GM12878 (cell line): ENCODE results near the gene CHRNA9. TPM values are rescaled to one million over a fixed set of nuclear protein-coding genes. Genes with fewer than 3 reads are reported as not detected.

ENCODE experiments used
- ATAC-seq: fragments of 200-7000 bp; cut with Tn5 transposase; 3 replicates; pipeline ENCODE4 v1.9.1; 2020; ENCODE audit warnings: mild to moderate bottlenecking, moderate library complexity
- BruUV-seq: library from RNA; stranded (reverse); fragments of 400-500 nt; replicated peaks from 2 replicates; lab custom pipeline; 2021; lab: Mats Ljungman, UMichigan
- CTCF ChIA-PET: fragments of 300-600 bp; sonication (Branson Sonifier 250); formaldehyde crosslinking; extraction: SDS; loops from one replicate; lab custom pipeline; 2021; ENCODE audit warnings: inconsistent platforms; lab: Yijun Ruan, JAX
- POLR2A ChIA-PET: fragments of 350-600 bp; formaldehyde crosslinking; extraction: SDS; loops from one replicate; lab custom pipeline; 2021; ENCODE audit warnings: inconsistent platforms; lab: Charles Lee
- RAD21 ChIA-PET: fragments of 300-600 bp; sonication (Branson Sonifier 250); formaldehyde crosslinking; loops from one replicate; lab custom pipeline; 2023; ENCODE audit warnings: antibody characterized with exemption; ENCODE audit not compliant: unreplicated experiment; lab: Charles Lee
- SMC1A ChIA-PET: fragments of 300-600 bp; sonication (Branson Sonifier 250); formaldehyde crosslinking; loops from one replicate; lab custom pipeline; 2023; ENCODE audit not compliant: unreplicated experiment, uncharacterized antibody; lab: Charles Lee
- DNase-seq: peaks from one replicate; pipeline ENCODE4 v3.0.0-alpha.2; 2011; ENCODE audit warnings: low read depth, low spot score
- FAIRE-seq: peaks from 3 replicates; lab custom pipeline; 2011; peaks lifted over from hg19 to GRCh38; lab: Jason Lieb, UNC
- H2AFZ ChIP-seq: 2 replicates; pipeline ENCODE4 v1.6.0; 2011; ENCODE audit warnings: low read depth, low read length, control low read depth; ENCODE audit not compliant: control insufficient read depth
- H3K27ac ChIP-seq: 2 replicates; pipeline ENCODE4 v1.5.1; 2011; ENCODE audit warnings: control low read depth; ENCODE audit not compliant: control insufficient read depth, insufficient read depth
- H3K27me3 ChIP-seq, 2 experiments: replicated peaks in 1 of 2; 2 replicates each; pipeline versions ENCODE4 v1.6.0 to v1.6.1; 2011; ENCODE audit warnings: low read length in 1 of 2; ENCODE audit not compliant: control insufficient read depth in 2 of 2, insufficient read depth in 2 of 2
- H3K36me3 ChIP-seq, 2 experiments: 2 replicates each; pipeline ENCODE4 v1.5.1; 2011; ENCODE audit warnings: low read length in 1 of 2; ENCODE audit not compliant: control insufficient read depth in 2 of 2, insufficient read depth in 2 of 2
- H3K4me1 ChIP-seq: 2 replicates; pipeline ENCODE4 v1.6.1; 2011; ENCODE audit warnings: mild to moderate bottlenecking, low read length, moderate library complexity, mixed read lengths; ENCODE audit not compliant: control insufficient read depth, insufficient read depth
- H3K4me2 ChIP-seq: 2 replicates; pipeline ENCODE4 v1.6.0; 2011; ENCODE audit warnings: control low read depth; ENCODE audit not compliant: control insufficient read depth, insufficient read depth
- H3K4me3 ChIP-seq: fragments of 200-600 bp; sonication (generic); 2 replicates; pipeline ENCODE4 v1.5.1; 2016
- H3K79me2 ChIP-seq: 2 replicates; pipeline ENCODE4 v1.6.0; 2011; ENCODE audit warnings: low read length; ENCODE audit not compliant: control insufficient read depth, insufficient read depth
- H3K9ac ChIP-seq: 2 replicates; pipeline ENCODE4 v1.8.0; 2011; ENCODE audit warnings: low read length, control low read depth, mixed read lengths; ENCODE audit not compliant: control insufficient read depth, insufficient read depth
- H3K9me3 ChIP-seq: replicated peaks from 3 replicates; pipeline ENCODE4 v1.5.1; 2011; ENCODE audit warnings: mild to moderate bottlenecking, low read length; ENCODE audit not compliant: control insufficient read depth, insufficient read depth
- H4K20me1 ChIP-seq: 2 replicates; pipeline ENCODE4 v1.6.0; 2011; ENCODE audit not compliant: control insufficient read depth, insufficient read depth
- BCL11A ChIP-seq: IDR thresholded peaks from 2 replicates; pipeline ENCODE4 v1.6.1; 2011; ENCODE audit warnings: low read depth, low read length
- CEBPB ChIP-seq, 2 experiments: fragments of 150-350 bp in 1 of 2; IDR thresholded peaks; 2 replicates each; pipeline ENCODE4 v1.6.1; 2012 to 2014; ENCODE audit warnings: low read depth in 2 of 2, low read length in 2 of 2, borderline replicate concordance in 1 of 2, inconsistent platforms in 1 of 2
- EED ChIP-seq: sonication (generic); IDR thresholded peaks from 2 replicates; pipeline ENCODE4 v1.6.1; 2016; ENCODE audit warnings: antibody characterized with exemption, low read depth
- FOXK2 ChIP-seq: fragments of 450-650 bp; IDR thresholded peaks from 2 replicates; pipeline ENCODE4 v1.6.1; 2017; ENCODE audit warnings: mild to moderate bottlenecking, moderate library complexity
- HCFC1 ChIP-seq: fragments of 150-350 bp; IDR thresholded peaks from 2 replicates; pipeline ENCODE4 v1.6.1; 2014; ENCODE audit warnings: low read length
- IRF5 ChIP-seq: fragments of 450-650 bp; IDR thresholded peaks from 2 replicates; pipeline ENCODE4 v1.6.1; 2017; ENCODE audit warnings: borderline replicate concordance
- NBN ChIP-seq: fragments of 450-650 bp; IDR thresholded peaks from 2 replicates; pipeline ENCODE4 v1.6.1; 2016
- NFIC ChIP-seq: IDR thresholded peaks from 2 replicates; pipeline ENCODE4 v1.6.1; 2012; ENCODE audit warnings: low read depth, mild to moderate bottlenecking, inconsistent platforms, low read length, moderate library complexity
- SPI1 ChIP-seq: IDR thresholded peaks from 2 replicates; pipeline ENCODE4 v1.6.1; 2011; ENCODE audit warnings: low read depth, mild to moderate bottlenecking, low read length, moderate library complexity, borderline replicate concordance; ENCODE audit not compliant: insufficient read depth
- SUZ12 ChIP-seq: fragments of 200-600 bp; sonication (generic); IDR thresholded peaks from one replicate; pipeline ENCODE4 v1.6.1; 2018; ENCODE audit warnings: antibody characterized with exemption, mild to moderate bottlenecking; ENCODE audit not compliant: unreplicated experiment
- TAF1 ChIP-seq: IDR thresholded peaks from 2 replicates; pipeline ENCODE4 v1.6.1; 2011; ENCODE audit warnings: mild to moderate bottlenecking, low read depth, low read length, borderline replicate concordance
- ZNF384 ChIP-seq: IDR thresholded peaks from 2 replicates; pipeline ENCODE4 v1.6.1; 2012; ENCODE audit warnings: low read depth, mild to moderate bottlenecking, low read length, improper control_type of control experiment, borderline replicate concordance
- WGBS: methylation state at CpG from one replicate; pipeline ENCODE4 v1.1.6; 2016; ENCODE audit warnings: low lambda C conversion rate; ENCODE audit not compliant: insufficient replicate concordance, insufficient coverage; ENCODE audit errors: missing lambda C conversion rate; 5-methylcytosine and 5-hydroxymethylcytosine counted together
- in situ Hi-C: fragments of 300-500 bp; cut with MboI; formaldehyde crosslinking; loops from 9 replicates; pipeline ENCODE4 v1.14.3; 2018; ENCODE audit warnings: mixed read lengths
- intact Hi-C: fragments of 100-400 bp; cut with micrococcal nuclease; formaldehyde crosslinking; loops from one replicate; pipeline ENCODE4 v1.14.2; 2022; ENCODE audit not compliant: unreplicated experiment
- polyA plus RNA-seq, 11 experiments: library from polyadenylated mRNA; depleted of rRNA in 4 of 11; unstranded in 6 of 11; stranded (reverse) in 5 of 11; fragments of >200 nt; fragmentation: Nextera tagmentation in 4 of 11; fragmentation: Illumina TruSeq in 1 of 11; extraction: Ambion mirVana in 4 of 11; extraction: Trizol in 1 of 11; gene quantifications; 1 replicate in 1 of 11; 2 replicates in 10 of 11; pipeline versions ENCODE4 v1.2.1 to v1.2.3, GENCODE V29; 2011 to 2016; ENCODE audit warnings: inconsistent platforms in 2 of 11, missing spikeins in 2 of 11, low read depth in 1 of 11
- total RNA-seq, 4 experiments: library from RNA; depleted of rRNA in 3 of 4; stranded (reverse); fragments of >200 nt in 3 of 4; fragmentation: Illumina TruSeq in 1 of 4; extraction: Trizol in 1 of 4; gene quantifications; 2 replicates each; pipeline versions ENCODE4 v1.2.1 to v1.2.3, GENCODE V29; 2013 to 2021
- TF ChIP-seq, protein P1 (sequence below): fragments of 450-650 bp; conservative IDR thresholded peaks from 2 replicates; pipeline ENCODE4 v1.6.1; 2017; ENCODE audit warnings: mild to moderate bottlenecking, moderate library complexity

The CHRNA9 gene
- total and polyA plus RNA-seq, 10 of the 15 experiments (the other 5 are each of a cell fraction or from before 2014, with no cell fraction given) = 0.05 to 0.09 (median 0.08) TPM; not detected in 7

DNA sequence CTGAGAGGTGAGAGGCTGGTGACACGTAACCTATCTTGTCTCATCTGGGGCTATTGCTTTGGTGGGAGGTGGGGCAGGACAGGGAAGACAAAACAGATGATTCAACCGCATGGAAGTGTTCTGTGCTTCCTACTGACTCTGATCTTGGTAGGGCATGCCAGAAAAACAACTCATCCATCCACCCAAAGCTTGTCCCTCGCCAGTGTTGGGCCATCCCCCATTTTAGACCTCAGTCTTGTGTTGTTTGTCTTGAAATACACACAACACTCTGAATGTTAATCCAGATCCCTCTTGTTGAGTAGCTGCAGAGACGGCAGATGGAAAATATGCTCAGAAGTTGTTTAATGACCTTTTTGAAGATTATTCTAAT is 377 bp downstream of the CHRNA9 start (continued):
- TF ChIP-seq, protein P1, sequence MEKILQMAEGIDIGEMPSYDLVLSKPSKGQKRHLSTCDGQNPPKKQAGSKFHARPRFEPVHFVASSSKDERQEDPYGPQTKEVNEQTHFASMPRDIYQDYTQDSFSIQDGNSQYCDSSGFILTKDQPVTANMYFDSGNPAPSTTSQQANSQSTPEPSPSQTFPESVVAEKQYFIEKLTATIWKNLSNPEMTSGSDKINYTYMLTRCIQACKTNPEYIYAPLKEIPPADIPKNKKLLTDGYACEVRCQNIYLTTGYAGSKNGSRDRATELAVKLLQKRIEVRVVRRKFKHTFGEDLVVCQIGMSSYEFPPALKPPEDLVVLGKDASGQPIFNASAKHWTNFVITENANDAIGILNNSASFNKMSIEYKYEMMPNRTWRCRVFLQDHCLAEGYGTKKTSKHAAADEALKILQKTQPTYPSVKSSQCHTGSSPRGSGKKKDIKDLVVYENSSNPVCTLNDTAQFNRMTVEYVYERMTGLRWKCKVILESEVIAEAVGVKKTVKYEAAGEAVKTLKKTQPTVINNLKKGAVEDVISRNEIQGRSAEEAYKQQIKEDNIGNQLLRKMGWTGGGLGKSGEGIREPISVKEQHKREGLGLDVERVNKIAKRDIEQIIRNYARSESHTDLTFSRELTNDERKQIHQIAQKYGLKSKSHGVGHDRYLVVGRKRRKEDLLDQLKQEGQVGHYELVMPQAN = no peak
- TF ChIP-seq ZNF384 (no peak), NBN (no peak)
- TF ChIP-seq, all 136 proteins: peak for 0

DNA sequence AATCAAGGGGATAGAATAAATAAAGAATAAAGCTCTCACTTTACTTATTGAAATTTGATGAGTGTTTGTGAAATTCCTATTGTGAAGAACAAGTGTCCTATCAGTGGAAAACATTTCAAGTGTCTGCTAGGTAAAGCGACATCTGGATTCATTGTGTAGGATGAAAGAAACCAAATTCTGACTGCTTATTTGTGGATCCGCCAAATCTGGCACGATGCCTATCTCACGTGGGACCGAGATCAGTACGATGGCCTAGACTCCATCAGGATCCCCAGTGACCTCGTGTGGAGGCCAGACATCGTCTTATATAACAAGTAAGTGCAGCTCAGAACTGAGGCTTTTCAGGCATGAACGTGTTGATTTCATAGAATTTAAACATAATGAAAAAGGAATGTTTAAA is 1.9 kb downstream of the CHRNA9 start:
- H4K20me1 ChIP-seq = no peaks in the 10 kb centered on the region
- no peak for FAIRE-seq
- H3K9ac ChIP-seq = no peak overlapping the region
- 74% methylated on average over 9 of the region's 9 CpGs for WGBS
- H3K4me3 ChIP-seq = no peak overlapping the region
- no peak for TF ChIP-seq CEBPB (IDR thresholded peaks at IDR 0.05; ENCODE audit: borderline replicate concordance in 1 of 2, low read depth in 2 of 2, low read length in 2 of 2)
- no peak for TF ChIP-seq SPI1
- TF ChIP-seq BCL11A = no peak
- no peak for TF ChIP-seq FOXK2
- TF ChIP-seq IRF5 = no peak
- no peak for TF ChIP-seq EED
- no peak for TF ChIP-seq TAF1
- no peak for TF ChIP-seq HCFC1
- TF ChIP-seq SUZ12 = no peak
- no peak for TF ChIP-seq NFIC
- TF ChIP-seq, all 136 proteins: peak for 0
- intact Hi-C loops (no loop called here), in situ Hi-C loops (no loop called here)
- no peaks in the 10 kb centered on the region for H3K79me2 ChIP-seq
- H3K9me3 ChIP-seq = no peaks in the 10 kb centered on the region
- H2AFZ ChIP-seq = no peak overlapping the region
- BruUV-seq = no TSS peak
- RAD21 ChIA-PET = interaction anchor here (1.1 kb wide), 1 partner anchor 19 kb away, joined by 3 read pairs; no protein-coding TSS in a partner anchor
- POLR2A ChIA-PET = interaction anchor here (0.6 kb wide), 2 partner anchors 21 to 509 kb away, joined by 3 read pairs; no protein-coding TSS in a partner anchor
- CTCF ChIA-PET = interaction anchor here (1.6 kb wide), 1 partner anchor 11 kb away, joined by 8 read pairs; no protein-coding TSS in a partner anchor
- no peaks in the 10 kb centered on the region for H3K4me1 ChIP-seq
- H3K36me3 ChIP-seq = no peaks in the 10 kb centered on the region
- SMC1A ChIA-PET = interaction anchor here (1.0 to 1.3 kb wide), 2 partner anchors 83 to 240 kb away, joined by 3 read pairs; no protein-coding TSS in a partner anchor
- peaks cover 0 to 3% of the 10 kb centered on the region in 2 experiments; a peak in 1 of 4 replicates for H3K27me3 ChIP-seq
- no peak overlapping the region for H3K27ac ChIP-seq
- no peak for DNase-seq
- ATAC-seq = no peak
- H3K4me2 ChIP-seq = no peak overlapping the region
